ENCODE measurements around the gene SYCE3.

DNA sequence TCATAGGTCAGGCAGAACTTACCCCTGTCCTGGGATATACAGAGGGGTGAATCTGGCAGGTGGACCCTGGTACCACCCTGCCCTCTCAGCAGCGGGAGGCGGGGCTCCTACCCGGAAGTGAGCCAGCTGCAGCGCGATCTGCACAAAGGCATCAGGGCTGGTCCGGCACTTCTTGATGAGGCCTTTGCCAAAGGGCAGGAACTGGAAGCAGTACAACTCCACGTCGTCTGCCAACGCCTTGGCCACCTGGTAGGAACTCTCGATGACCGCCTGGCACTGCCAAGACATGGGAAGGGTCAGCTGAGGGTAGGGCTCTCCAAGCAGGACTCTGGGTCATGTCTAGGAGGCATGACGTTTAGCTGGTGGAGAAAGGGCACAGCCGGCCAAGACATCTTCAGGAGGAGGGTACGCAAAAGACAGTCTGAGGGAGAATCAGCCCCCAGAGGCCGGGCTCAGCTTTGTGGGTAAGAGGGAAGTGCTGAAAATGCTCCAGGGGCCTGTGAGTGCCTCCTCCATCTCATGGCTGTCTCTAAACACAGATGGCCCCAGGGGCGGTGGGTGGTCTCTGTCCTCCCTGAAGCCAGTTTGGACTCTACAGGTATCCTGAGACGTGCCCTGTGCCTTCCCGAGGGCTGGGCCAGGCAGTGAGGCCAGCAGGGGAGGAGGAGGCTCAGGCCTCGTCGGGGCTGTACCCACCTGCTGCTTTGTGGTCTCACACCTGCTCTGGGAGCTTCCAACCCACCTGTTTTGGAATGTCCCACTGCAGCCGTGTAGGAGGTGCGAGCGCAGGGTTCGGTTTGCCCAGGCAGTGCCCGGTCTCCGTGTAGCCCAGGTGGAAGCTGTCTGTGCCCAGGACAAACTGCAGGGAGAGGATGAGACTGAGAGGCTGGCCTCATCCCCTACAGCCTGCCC, 8.8 kb upstream of the SYCE3 start:
- TF ChIP-seq, protein P1, sequence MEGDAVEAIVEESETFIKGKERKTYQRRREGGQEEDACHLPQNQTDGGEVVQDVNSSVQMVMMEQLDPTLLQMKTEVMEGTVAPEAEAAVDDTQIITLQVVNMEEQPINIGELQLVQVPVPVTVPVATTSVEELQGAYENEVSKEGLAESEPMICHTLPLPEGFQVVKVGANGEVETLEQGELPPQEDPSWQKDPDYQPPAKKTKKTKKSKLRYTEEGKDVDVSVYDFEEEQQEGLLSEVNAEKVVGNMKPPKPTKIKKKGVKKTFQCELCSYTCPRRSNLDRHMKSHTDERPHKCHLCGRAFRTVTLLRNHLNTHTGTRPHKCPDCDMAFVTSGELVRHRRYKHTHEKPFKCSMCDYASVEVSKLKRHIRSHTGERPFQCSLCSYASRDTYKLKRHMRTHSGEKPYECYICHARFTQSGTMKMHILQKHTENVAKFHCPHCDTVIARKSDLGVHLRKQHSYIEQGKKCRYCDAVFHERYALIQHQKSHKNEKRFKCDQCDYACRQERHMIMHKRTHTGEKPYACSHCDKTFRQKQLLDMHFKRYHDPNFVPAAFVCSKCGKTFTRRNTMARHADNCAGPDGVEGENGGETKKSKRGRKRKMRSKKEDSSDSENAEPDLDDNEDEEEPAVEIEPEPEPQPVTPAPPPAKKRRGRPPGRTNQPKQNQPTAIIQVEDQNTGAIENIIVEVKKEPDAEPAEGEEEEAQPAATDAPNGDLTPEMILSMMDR (IDR thresholded peaks at IDR 0.05), result no peak
- TF ChIP-seq POLR2A (IDR thresholded peaks at IDR 0.05; ENCODE audit: low read depth), result no peak
